Upper lobe of right lung (tissue), 1 donor: Measurements from ENCODE around the gene ABI1. TPM values are rescaled to one million over a fixed set of nuclear protein-coding genes. Genes with fewer than 3 reads are reported as not detected.
A peak's percentile ranks its signal among the peaks of the same experiment; 100 is the strongest.

ENCODE experiments used
- ATAC-seq: fragments of 200-7000 bp; cut with Tn5 transposase; one replicate; pipeline ENCODE4 v1.9.1; 2020; ENCODE audit warnings: mild to moderate bottlenecking, moderate library complexity
- DNase-seq: peaks from one replicate; pipeline ENCODE4 v3.0.0-alpha.2; 2020
- H3K27ac ChIP-seq: fragments of 200-600 bp; one replicate; pipeline ENCODE4 v1.8.0; 2022
- H3K27me3 ChIP-seq: fragments of 200-600 bp; one replicate; pipeline ENCODE4 v1.8.0; 2022; ENCODE audit warnings: mild to moderate bottlenecking
- H3K36me3 ChIP-seq: fragments of 200-600 bp; one replicate; pipeline ENCODE4 v1.8.0; 2022
- H3K4me1 ChIP-seq: fragments of 200-600 bp; one replicate; pipeline ENCODE4 v1.8.0; 2022
- H3K4me3 ChIP-seq: fragments of 200-600 bp; one replicate; pipeline ENCODE4 v1.8.0; 2022; ENCODE audit warnings: mild to moderate bottlenecking
- H3K9me3 ChIP-seq: fragments of 200-600 bp; one replicate; pipeline ENCODE4 v1.8.0; 2022
- CTCF ChIP-seq: fragments of 200-600 bp; IDR thresholded peaks from one replicate; pipeline ENCODE4 v1.8.0; 2022; ENCODE audit warnings: antibody characterized with exemption
- intact Hi-C: fragments of 100-400 bp; cut with DNase I; formaldehyde crosslinking; loops from one replicate; pipeline ENCODE4 v1.11.0; 2022
- total RNA-seq: library from RNA; stranded (reverse); fragmentation: NEBNext Ultra II Directional; extraction: Animal tissue kit (Norgen Biotek cat#: 25700); gene quantifications from one replicate; pipeline ENCODE4 v1.2.1, GENCODE V29; 2021
- donor health status: DM: no; HTN: yes; CAD: no; lungs with severe emphysema.

ABI1 gene
- total RNA-seq, 1 donor from 2014 or later, result 52.4 TPM

GRCh38 chr10:26706206-26706605, 154.6 kb downstream of the ABI1 start:
- H3K4me3 ChIP-seq, result no peak overlapping the region
- no peak overlapping the region for H3K27ac ChIP-seq
- H3K27me3 ChIP-seq, result no peaks in the 10 kb centered on the region
- no peaks in the 10 kb centered on the region for H3K9me3 ChIP-seq
- TF ChIP-seq CTCF, result no peak
- ATAC-seq (peak; percentile 94), DNase-seq (peak; percentile 76)
- no peaks in the 10 kb centered on the region for H3K4me1 ChIP-seq
- H3K36me3 ChIP-seq, result no peaks in the 10 kb centered on the region
- intact Hi-C loops, result no loop called here

- Histone ChIP-seq H3K36me3 (no peaks in the 10 kb centered on the region), H3K9me3 (no peaks in the 10 kb centered on the region), H3K4me3 (no peak overlapping the region), H3K27me3 (no peaks in the 10 kb centered on the region), H3K4me1 (no peaks in the 10 kb centered on the region), H3K27ac (no peak overlapping the region)
- no peak for ATAC-seq
- no peak for TF ChIP-seq CTCF
- DNase-seq, result no peak
- intact Hi-C loops, result no loop called here
Measured at GRCh38 chr10:26703974-26704373, 156.8 kb downstream of the ABI1 start.

- Histone ChIP-seq H3K27me3 (no peaks in the 10 kb centered on the region), H3K9me3 (no peaks in the 10 kb centered on the region), H3K36me3 (no peaks in the 10 kb centered on the region), H3K4me3 (no peak overlapping the region), H3K27ac (no peak overlapping the region), H3K4me1 (peaks cover 8% of the 10 kb centered on the region)
- TF ChIP-seq CTCF, result no peak
- intact Hi-C loops, result no loop called here
- DNase-seq (no peak), ATAC-seq (no peak)
Measured at GRCh38 chr10:26703096-26703495, 157.7 kb downstream of the ABI1 start.

- H3K4me3 ChIP-seq, result no peak overlapping the region
- TF ChIP-seq CTCF, result no peak
- ATAC-seq (no peak), DNase-seq (no peak)
- H3K27me3 ChIP-seq, result no peaks in the 10 kb centered on the region
- no peak overlapping the region for H3K27ac ChIP-seq
- intact Hi-C loops, result no loop called here
- H3K9me3 ChIP-seq, result no peaks in the 10 kb centered on the region
- H3K36me3 ChIP-seq, result no peaks in the 10 kb centered on the region
- peaks cover 14% of the 10 kb centered on the region for H3K4me1 ChIP-seq
Measured at GRCh38 chr10:26700884-26701630, 159.7 kb downstream of the ABI1 start.

- no peak for ATAC-seq
- intact Hi-C loops, result no loop called here
- no peak for DNase-seq
- Histone ChIP-seq H3K27me3 (no peaks in the 10 kb centered on the region), H3K36me3 (no peaks in the 10 kb centered on the region), H3K4me3 (no peak overlapping the region), H3K4me1 (peaks cover 14% of the 10 kb centered on the region), H3K9me3 (no peaks in the 10 kb centered on the region), H3K27ac (no peak overlapping the region)
- no peak for TF ChIP-seq CTCF
Measured at GRCh38 chr10:26699631-26700030, 161.1 kb downstream of the ABI1 start.
